CD4-positive, alpha-beta T cell treated with Interferon alpha-2 for 1 hour (primary cell): Measurements from ENCODE around the gene RNF215.
"Not testable (repeated sequence)": the region's sequence is repeated elsewhere in the genome, so short reads cannot be mapped to it uniquely, and the experiment has no call there.

ENCODE experiments used
- DNase-seq, 2 donors: peaks; one replicate each; pipeline ENCODE4 v3.0.0-alpha.2; 2020 to 2022

The RNF215 gene

DNA sequence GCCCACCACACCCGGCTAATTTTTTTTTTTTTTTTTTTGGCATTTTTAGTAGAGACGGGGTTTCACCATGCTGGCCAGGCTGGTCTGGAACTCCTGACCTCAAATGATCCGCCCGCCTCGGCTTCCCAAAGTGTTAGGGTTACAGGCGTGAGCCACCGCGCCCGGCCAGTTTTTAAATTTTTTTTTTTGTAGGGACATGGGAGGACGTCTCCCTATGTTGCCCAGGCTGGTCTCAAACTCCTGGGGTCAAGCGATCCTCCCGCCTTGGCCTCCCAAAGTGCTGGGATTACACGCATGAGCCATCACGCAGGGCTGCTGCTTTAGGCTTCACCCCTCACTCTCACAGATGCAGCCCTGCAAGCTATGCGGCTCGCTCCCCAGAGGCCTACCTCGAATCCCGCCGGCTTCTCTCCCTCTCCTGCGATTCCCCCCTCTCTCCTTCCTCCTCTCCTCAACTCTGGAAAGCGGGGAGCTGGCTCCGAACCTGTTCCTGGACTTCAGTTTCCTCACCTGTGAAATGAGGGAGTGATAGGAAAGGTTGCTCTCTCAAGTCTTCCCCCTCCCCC lies 29.5 kb downstream of the RNF215 start:
- no peak for DNase-seq

DNA sequence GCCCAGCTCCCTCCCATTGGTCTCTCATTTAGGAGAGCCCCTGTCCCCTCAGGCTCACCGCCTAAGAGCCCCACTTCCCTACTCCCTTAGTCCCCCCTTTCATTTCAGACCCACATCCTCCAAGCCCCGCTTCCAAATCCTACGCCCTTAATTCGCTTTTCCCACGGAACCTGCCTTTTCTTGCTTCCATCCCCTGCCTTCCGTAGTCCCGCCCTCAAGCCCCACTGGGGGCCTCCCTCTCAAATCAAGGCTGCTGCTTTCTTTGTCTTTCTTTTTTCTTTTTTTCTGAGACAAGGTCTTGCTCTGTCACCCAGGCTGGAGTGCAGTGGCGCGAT lies 30.0 kb downstream of the RNF215 start:
- DNase-seq, result no peak

DNA sequence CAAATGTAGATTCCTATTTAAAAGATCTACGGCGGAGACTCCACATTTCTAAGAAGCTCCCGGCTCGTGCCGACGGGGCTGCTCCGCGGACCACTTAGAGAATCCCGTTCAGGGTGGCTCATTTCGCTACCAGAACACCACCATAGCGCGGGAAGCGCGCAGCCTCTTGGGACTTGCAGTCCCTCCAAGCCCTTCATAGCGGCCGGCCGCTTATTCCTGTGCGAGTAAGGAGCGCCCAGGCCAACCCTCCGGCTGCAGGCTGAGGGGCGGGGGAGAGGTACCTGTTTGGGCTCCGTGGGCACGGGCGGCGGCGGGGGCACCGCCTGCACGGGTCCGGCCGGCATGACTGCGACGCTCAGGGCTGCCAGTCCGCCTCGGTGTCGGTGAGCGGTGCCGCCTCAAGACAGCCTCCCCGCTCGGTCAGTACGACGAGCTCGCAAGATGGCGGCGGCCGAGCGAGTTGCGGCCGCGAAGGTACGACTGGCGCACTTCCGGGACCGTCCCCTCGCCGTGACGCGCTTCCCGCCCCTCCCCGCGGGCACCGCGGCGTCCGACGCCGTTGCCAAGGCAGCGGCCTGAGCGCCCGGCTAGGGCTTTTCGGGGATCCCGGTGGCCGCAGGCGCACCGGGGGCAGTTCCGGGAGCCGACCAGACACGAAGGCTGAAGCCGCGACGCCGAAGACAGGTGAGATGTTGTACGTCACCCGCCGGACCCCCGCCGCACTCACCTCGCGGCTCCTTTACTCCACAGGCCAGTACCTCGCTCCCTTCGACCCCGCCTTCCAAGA lies 30.6 kb downstream of the RNF215 start, which contains the start of the genes CCDC157 and SF3A1:
CCDC157 (plus strand) TSS at position 559 of the 787 bp plus-strand sequence. CDS start 8,994 bp downstream, outside the sequence.
SF3A1 (minus strand) TSS at position 446 of the 787 bp plus-strand sequence; CDS start at position 344, 102 bp downstream.
- peak; percentile 82 to 88 for DNase-seq

DNA sequence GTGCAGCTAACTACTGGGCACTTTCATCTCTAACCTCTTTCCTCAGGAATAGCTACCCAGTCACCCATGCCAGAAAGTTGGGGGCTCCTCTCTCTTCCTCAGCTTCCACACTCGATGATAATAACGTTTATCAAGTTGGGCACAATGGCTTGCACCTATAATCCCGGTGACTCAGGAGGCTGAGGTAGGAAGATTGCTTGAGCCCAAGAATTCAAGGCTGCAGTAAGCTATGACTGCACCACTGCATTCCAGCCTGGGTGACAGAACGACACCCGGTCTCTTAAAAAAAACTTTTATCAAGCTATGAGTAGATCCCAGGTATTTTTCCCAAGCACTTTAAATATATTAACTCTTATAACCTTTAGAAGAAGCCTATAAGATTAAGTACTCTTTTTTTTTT lies 32.6 kb downstream of the RNF215 start:
- DNase-seq, result no peak

DNA sequence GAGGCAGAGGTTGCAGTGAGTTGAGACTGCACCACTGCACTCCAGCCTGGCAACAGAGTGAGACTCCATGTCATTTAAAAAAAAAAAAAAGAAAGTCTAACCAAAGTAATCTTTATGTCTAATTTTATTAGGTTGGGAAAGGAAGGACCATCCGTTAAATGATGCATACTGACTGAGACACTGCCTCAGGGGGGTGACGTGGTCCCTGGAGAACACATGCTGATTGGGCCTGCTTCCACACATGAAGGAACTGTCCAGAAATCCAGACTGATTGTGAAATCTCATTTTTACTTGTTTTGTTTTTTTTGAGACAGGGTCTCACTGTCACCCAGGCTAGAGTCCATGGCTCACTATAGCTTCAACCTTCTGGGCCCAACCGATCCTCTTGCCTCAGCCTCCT lies 36.0 kb downstream of the RNF215 start:
- no peak for DNase-seq

DNA sequence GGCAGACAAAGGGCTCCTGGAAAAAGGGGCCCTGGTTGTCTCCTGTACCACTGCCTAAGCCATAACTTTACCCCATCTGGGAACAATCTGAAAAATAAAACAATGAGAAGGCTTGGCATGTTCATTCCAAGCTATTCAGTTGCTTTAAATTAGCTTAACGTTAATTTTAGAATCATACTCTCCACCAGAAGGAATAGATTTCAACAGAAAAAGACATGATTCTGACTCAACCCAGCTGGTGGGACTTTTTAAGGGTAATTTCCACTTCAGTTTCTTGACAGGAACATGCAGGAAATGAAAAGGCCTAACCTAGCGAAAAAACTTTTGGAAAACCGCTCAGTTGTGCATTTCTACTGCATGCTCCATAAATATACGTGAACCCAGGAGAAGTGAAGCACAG lies 38.4 kb downstream of the RNF215 start:
- no peak for DNase-seq

DNA sequence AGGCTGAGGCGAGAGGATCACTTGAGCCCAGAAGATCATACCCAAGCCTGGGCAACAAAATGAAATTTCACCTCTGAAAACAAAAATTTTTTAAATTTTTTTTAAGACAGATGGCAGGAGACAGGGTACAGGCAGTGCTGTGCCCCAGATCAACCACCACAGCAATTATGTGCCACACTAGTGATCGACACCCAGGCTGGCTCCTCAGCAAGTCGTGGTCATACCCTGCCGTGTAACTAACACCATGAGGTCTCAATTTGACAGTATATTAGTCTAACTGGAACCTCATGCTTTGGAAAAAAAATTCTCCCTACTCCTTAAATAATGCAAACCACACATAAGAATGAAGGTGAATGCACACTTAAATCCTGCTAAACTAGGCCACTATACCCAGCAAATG lies 38.8 kb downstream of the RNF215 start:
- no peak for DNase-seq

DNA sequence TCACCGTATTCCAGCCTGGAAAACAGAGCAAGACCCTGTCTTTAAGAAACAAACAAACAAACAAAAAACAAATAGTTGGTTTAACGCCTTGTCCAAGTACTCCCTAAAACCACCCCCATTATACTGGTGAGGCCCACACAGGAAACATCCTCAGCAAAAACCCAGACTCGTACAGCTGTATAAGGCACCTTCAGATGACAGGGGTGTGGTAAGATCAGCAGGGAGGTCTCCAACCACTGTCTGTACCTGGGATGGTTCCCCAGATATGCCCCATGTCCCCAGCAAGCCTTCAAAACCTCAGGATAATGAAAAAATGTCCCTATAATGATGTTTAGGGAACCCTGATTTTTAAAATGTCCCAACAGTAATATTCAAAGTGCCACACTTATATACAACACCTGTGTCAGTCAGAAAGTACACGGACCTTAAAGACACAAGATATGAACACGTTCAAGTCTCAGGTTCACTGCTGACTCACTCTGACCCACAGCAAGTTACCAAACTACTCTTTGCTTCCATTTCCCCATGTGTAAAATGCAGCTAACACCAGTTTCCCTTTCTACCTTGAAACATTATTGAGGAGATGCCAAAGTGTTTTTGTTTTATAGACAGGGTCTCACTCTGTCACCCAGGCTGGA lies 39.8 kb downstream of the RNF215 start:
- no peak for DNase-seq

DNA sequence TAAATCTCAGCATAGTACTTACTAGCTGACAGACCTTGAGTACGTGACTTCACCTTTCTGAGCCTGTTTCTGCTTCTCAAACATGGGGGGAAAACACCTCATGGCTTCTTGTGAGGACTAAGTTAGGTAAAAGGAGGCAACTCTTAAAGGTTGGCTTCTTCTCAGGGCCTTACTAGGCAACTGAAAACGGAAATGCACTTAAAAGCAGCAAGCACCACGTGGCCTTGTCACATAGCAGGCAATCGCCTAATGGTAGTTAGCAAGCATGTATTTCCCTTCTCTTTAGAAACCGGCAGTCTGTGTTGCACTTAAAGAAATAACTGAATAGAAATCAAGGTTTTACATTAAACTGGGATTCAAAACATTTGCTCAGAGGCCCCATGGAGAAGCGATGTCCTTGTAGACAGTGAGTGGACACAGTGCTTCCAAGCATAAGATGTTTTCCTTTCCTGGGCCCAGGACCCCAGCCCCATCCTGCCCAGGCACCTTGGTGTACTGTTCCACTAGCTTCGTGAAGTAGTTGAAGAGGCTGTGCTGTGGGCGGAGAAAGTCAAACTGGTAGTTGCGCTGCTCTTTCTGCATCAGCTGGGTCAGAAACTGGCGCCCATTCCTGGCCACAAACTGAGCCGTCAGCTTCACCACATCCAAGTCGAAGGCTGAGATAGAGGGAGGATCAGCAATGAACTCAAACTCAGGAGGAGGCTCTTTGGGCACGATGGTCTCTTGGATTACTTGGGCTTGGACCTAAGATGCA lies 42.6 kb downstream of the RNF215 start:
- DNase-seq, result peak in 1 of 2 donors; percentile 36

DNA sequence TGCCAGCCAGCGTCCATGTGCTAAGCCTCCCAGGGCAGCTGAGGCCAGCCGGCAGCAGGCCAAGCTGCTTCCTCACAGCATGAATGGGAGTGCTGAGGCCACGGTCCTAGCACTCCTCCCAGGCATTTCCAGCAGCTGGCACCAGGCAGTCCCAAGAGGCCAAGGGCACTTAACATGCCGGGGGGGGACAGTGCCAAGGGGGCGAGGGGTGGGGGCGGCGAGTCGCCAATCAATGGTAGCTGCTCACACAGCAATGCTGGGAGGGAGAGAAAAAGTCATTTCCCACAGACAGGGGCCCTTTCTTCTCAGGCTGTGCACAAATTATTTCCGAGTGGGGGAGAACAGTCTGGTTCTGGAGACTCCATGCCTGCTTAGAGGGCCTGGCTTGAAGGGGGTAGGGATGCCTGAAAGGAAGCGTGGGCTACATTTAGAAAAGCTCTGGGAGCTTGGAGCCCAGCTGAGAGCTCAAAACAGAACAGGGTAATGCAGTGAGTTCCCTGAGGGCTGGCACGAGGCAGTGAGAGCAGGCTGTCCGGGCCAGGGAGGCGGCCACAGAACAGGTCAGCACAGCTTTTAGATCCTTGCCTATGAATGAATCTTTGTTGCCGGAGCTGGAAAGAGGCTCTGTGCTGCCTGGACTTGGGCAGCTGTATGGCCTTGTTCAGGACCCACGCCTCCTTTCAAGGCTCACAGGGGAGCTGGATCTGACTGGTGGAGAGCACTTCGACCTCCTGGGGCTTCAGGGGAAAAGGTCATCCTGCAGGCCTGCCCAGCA lies 46.1 kb downstream of the RNF215 start:
- no peak for DNase-seq

DNA sequence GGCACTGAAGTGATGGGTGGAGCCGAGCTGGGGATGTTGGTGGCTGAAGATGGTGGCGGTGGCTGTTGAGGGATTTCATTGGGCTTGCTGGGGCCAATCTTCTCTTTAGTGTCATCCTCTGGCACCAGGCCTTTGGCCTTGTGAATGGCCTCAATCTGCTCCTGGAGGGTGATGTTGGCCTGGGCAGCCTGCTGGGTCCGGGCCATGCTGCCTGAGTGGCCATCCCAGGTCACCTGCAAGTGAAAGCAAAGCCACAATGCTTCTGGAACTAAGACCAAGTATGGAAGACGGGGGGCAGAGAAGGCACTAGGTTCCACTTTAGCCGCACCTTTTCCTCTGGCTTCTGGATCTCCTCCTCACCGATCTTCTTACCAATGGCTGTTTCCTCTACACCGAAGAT lies 48.4 kb downstream of the RNF215 start:
- no peak for DNase-seq

DNA sequence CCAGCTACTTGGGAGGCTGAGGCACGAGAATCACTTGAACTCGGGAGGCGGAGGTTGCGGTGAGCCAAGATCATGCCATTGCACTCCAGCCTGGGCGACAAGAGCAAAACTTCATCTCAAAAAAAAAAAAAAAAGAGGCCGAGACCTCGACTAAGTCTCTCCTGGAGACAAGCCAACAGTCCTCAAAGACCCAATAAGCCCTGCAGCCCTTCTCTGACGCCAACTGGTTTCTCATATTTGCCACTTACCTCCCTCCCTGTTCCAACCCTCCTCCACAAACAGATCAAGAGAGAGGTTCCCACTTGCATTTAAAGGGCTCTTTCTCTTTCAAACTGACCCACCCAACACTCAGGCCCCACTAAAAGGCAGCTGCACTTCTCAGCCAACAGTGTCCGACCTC lies 48.9 kb downstream of the RNF215 start:
- DNase-seq, result not testable (repeated sequence)

DNA sequence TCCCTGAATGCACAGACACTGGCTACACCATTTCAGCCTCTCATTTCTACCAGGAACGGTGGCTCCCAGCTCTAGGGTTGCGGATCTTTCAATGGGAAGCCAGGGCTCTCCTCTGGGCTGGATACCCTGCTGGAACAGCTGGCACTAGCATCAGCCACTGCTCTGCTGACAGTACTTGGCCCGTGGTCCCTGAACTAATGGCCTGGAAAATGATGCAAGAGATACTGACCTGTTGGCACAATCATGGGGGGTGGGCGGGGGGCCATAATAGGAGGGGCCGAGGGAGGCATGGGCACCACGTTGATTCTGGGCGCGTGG lies 49.8 kb downstream of the RNF215 start:
- DNase-seq, result no peak

DNA sequence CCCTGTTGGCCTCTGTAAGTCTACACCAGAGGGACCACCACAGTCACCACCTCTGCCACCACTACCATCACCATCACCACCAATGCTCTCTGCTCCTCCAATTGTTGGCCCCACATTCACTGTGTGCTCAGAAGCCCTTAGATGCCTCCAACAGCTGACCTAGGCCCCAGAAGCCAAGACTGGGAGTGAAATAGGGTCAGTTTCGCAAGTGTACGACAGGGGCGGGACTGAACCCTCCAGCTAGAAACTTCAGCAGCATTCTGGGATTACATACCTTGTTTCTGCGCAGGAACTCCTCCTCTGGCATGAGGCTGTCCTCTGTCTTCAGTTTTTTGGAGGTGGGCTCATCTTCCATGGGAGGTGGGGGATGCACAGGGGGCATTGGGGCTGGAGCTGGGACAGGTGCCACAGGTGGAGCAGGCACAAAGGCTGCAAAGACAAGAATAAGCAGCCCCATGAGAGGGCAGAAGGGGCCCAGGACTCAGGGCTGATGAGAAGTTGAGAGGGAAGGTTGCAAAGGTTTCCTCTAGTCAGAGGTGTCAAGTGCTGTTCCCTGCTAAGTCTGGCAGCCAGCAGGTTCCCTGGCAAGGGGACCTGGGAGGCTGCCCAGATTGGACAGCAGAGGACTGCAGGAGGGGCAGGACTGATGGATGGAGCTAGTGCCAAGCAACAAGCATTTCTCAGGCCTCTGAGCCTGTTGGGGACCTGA lies 50.3 kb downstream of the RNF215 start:
- DNase-seq, result no peak

DNA sequence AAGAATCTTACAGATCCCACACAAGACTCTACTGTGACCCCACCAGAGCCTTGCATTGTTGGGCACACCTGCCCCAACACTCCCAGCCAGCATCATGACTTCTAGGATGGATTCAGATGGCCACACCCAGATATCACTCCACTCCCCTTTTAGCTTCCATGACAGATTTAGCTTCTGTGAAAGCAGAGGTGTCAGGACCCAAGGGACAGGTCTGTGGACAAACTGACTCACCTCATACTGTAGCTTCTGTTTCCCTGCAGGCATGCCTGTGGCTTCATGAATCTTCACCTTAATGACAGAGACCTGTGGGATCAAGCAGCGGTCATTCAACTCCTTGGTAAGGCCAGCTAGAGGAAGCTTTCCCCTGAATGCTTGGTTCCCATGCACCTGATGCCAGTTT lies 52.0 kb downstream of the RNF215 start:
- DNase-seq, result no peak

DNA sequence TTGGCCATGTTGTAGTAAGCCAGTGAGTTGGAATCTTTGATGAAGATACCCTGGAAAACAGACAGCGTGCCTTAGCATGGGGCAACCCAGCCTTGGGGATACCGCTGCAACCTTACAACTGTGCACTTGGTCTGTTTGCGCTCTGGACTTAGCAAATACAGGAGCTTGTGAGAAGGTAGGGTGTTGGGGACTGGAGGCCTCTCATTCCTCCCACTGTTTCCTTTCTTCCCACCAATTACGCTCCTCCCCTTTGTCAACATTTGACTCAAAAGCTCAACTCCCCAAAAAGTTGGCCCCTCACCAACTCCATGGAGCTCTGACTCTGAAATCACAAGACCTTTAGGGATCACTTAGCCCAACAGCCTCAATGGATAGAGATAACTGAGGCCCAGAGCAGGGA lies 52.6 kb downstream of the RNF215 start:
- DNase-seq, result no peak

DNA sequence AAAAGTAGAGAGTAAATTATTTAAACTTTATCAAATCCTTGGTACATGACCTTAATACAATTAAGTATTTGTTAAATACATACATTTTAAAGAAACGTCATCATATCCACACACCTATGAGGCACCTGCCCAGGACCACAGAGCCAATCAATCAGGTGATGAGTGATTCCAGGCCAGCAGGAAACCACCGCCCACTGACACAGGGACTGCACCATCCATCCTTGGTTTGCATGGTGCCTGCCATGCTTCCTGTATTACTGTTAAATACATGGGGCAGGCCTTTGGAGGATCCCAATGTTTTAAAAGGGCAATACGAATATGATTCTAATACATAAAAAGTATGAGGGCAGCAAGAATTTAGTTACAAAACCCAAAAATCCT lies 53.5 kb downstream of the RNF215 start:
- DNase-seq, result no peak

DNA sequence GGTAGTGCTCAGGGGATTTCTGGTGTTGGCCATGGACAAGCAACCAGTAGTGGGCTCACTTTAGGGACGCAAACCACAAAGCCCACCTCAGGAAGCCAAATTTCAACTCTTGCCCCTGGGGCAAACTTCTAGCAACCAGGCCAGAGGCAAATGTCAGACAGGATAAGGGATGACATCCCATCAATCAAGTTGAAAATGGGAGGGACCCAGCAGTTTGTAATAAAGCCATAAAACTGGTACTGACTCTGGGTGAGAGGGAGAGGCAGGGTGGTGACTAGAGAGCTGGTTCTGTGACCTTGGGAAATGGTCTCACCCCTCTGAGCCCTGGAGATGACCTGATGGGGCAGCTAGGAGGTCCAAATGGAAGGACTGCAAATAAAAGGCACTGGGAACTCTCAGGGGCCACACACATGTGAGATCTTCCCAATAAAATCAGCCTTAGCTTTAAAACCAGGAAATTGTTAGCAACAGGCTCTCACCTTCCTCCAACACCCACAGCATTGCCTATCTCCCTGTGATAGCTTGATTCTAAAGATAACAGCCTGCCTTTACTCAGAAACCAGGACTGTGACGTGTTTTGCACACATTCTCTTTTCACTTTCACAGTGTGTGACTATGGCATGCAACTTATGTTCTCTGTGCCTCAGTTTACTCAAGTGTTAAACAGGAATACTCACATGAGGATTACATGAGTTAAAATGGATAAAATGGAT lies 54.1 kb downstream of the RNF215 start:
- no peak for DNase-seq

DNA sequence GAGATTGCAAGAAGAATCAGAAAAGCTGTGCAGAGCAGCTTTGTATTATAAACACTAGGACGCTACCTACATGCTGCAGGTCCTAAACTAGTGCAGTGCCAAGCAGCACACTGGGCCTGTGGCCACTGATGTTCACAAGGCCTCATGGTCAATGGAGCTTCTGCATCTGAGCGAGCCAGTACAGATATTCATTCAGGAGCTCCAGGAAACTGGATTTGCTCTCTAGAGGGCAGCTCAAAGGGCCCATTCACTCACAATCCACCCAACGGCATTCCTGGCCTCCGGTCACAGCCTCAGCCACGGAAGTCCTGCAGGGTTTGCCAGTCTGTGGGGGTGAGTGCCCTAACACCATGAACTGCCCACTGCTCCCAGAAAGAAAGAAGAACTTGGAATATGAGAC lies 54.7 kb downstream of the RNF215 start:
- no peak for DNase-seq
